ENCODE data around the gene CCDC85A. TPM values are rescaled to one million over a fixed set of nuclear protein-coding genes. Genes with fewer than 3 reads are reported as not detected.

Gene CCDC85A
- total and polyA plus RNA-seq, 4 experiments from 2014 or later, result not detected

DNA sequence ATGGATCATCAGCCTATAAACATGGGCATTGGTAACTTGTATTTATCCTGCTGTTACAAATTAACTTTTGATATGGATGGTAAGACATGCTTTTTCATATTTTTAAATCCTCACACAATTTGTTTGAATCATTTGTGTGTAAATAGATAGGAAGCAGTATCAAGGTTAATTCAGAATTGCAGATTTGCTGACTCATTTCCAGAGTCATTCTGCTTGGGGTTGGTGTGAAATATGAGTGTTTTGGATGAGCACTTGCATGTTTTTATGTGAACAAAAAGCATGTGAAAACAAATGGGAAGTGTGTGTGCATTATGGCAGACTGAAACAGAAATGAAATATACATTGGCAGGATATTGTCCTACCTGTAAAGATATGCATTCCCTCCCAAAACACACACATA is 11.8 kb downstream of the CCDC85A start:
- no peak for DNase-seq
- Histone ChIP-seq H3K27me3 (ENCODE audit: insufficient read depth, low read length) (no peaks in the 10 kb centered on the region), H3K4me3 (ENCODE audit: low read length in 2 of 2) (no peak overlapping the region), H3K9me3 (ENCODE audit: control insufficient read depth in 1 of 2, low read length in 2 of 2) (no peaks in the 10 kb centered on the region), H3K27ac (ENCODE audit: low read depth, low read length) (no peak overlapping the region), H3K4me1 (ENCODE audit: insufficient read depth, low read length) (no peaks in the 10 kb centered on the region), H3K36me3 (ENCODE audit: insufficient read depth, low read length) (no peaks in the 10 kb centered on the region)
- Mint-ChIP-seq H3K36me3 (no peaks in the 10 kb centered on the region), H3K27ac (no peak overlapping the region), H3K4me3 (no peak overlapping the region), H3K4me1 (no peaks in the 10 kb centered on the region), H3K27me3 (peaks cover 7 to 8% of the 10 kb centered on the region in 2 donors), H3K9me3 (peaks cover 0 to 5% (median 0%) of the 10 kb centered on the region in 8 donors)
- CTCF ChIA-PET (ENCODE audit: partially characterized antibody), result no interaction called here
- POLR2A ChIA-PET (ENCODE audit: partially characterized antibody), result no interaction called here
- intact Hi-C loops (cut with micrococcal nuclease), result no loop called here

DNA sequence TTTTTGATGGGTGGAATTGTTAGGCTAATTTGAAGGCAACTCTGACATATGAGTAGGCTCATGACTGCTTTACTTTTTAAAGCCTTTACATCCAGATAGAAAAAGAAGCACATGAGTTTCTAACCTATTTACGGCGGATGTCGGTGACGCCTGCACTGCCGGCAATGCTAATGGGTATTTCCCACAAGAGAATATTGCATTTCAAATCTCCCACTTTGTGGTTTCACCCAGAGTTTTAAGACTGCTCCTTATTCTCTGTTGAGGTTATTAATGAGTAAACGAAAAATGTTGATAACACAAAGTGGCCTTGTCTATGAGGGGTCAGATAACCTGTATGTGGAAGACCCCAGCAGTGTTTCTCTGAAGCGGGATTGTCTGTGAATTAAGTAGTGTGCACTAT is 14.0 kb downstream of the CCDC85A start:
- DNase-seq, result no peak
- no peak overlapping the region for H3K4me3 ChIP-seq (ENCODE audit: low read length in 2 of 2)
- no peaks in the 10 kb centered on the region for H3K27me3 ChIP-seq (ENCODE audit: insufficient read depth, low read length)
- H3K27me3 Mint-ChIP-seq, result no peaks in the 10 kb centered on the region
- POLR2A ChIA-PET (ENCODE audit: partially characterized antibody), result no interaction called here
- no peak overlapping the region for H3K27ac Mint-ChIP-seq
- H3K36me3 ChIP-seq (ENCODE audit: insufficient read depth, low read length), result no peaks in the 10 kb centered on the region
- no peaks in the 10 kb centered on the region for H3K4me1 Mint-ChIP-seq
- H3K27ac ChIP-seq (ENCODE audit: low read depth, low read length), result no peak overlapping the region
- H3K9me3 Mint-ChIP-seq, result peaks cover 0 to 3% (median 0%) of the 10 kb centered on the region in 8 donors
- CTCF ChIA-PET (ENCODE audit: partially characterized antibody), result interaction anchor here (1.4 kb wide), 1 partner anchor 17 kb away, joined by 3 read pairs; no protein-coding TSS in a partner anchor
- no peaks in the 10 kb centered on the region for H3K36me3 Mint-ChIP-seq
- H3K4me1 ChIP-seq (ENCODE audit: insufficient read depth, low read length), result no peaks in the 10 kb centered on the region
- no peaks in the 10 kb centered on the region for H3K9me3 ChIP-seq (ENCODE audit: control insufficient read depth in 1 of 2, low read length in 2 of 2)
- intact Hi-C loops (cut with micrococcal nuclease), result no loop called here
- H3K4me3 Mint-ChIP-seq, result no peak overlapping the region

DNA sequence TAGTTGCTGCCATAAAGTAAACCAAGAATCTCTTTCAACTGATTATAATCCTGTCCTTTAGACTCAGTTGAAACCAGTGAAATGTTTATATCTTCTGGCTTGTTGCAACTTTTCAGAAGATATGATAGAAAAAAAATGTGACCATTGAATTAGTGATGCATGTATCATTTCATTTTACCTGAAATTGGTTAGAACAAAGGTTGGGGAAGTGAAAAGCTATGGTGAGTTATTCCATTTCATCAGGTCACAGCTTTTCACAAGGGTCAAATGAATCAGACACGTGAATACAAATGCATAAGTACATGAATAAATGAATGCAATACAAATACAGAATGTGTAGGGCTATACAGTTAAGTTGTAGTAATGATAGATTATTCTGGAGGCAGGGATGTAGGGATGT is 15.1 kb downstream of the CCDC85A start:
- CTCF ChIA-PET (ENCODE audit: partially characterized antibody), result interaction anchor here (0.8 kb wide), 1 partner anchor 15 kb away, joined by 4 read pairs; the partner anchor contains the start of gene CCDC85A
- Histone ChIP-seq H3K27ac (ENCODE audit: low read depth, low read length) (no peak overlapping the region), H3K36me3 (ENCODE audit: insufficient read depth, low read length) (no peaks in the 10 kb centered on the region), H3K4me3 (ENCODE audit: low read length in 2 of 2) (no peak overlapping the region), H3K4me1 (ENCODE audit: insufficient read depth, low read length) (no peaks in the 10 kb centered on the region), H3K27me3 (ENCODE audit: insufficient read depth, low read length) (no peaks in the 10 kb centered on the region), H3K9me3 (ENCODE audit: control insufficient read depth in 1 of 2, low read length in 2 of 2) (no peaks in the 10 kb centered on the region)
- Mint-ChIP-seq H3K36me3 (no peaks in the 10 kb centered on the region), H3K9me3 (peaks cover 0 to 3% (median 0%) of the 10 kb centered on the region in 8 donors), H3K4me1 (no peaks in the 10 kb centered on the region), H3K4me3 (no peak overlapping the region), H3K27me3 (no peaks in the 10 kb centered on the region), H3K27ac (no peak overlapping the region)
- no peak for DNase-seq
- POLR2A ChIA-PET (ENCODE audit: partially characterized antibody), result no interaction called here
- intact Hi-C loops (cut with micrococcal nuclease), result no loop called here

DNA sequence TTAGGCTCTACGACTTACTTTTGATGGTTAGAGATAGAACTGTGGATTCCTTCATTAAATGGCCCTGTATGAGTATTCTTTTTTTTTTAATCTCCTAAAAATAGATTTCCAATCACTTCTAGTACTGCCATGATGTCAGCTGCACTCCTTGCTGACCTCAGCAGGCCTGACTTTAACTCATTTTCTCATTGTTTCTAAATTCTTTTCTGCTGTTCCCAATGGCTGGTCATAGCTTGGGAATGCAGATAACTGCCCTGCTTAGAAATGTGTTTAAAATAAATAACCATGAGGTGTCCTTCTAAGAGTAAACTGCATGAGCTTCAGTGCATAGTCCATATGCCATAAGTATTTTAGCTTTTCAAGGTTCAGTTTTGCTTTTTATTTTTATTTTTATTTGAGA is 15.7 kb downstream of the CCDC85A start:
- Mint-ChIP-seq H3K9me3 (peaks cover 0 to 3% (median 0%) of the 10 kb centered on the region in 8 donors), H3K27ac (no peak overlapping the region), H3K36me3 (no peaks in the 10 kb centered on the region), H3K27me3 (no peaks in the 10 kb centered on the region), H3K4me3 (no peak overlapping the region), H3K4me1 (no peaks in the 10 kb centered on the region)
- Histone ChIP-seq H3K4me1 (ENCODE audit: insufficient read depth, low read length) (no peaks in the 10 kb centered on the region), H3K9me3 (ENCODE audit: control insufficient read depth in 1 of 2, low read length in 2 of 2) (no peaks in the 10 kb centered on the region), H3K27ac (ENCODE audit: low read depth, low read length) (no peak overlapping the region), H3K4me3 (ENCODE audit: low read length in 2 of 2) (no peak overlapping the region), H3K36me3 (ENCODE audit: insufficient read depth, low read length) (no peaks in the 10 kb centered on the region), H3K27me3 (ENCODE audit: insufficient read depth, low read length) (no peaks in the 10 kb centered on the region)
- ChIA-PET CTCF (ENCODE audit: partially characterized antibody) (no interaction called here), POLR2A (ENCODE audit: partially characterized antibody) (no interaction called here)
- no peak for DNase-seq
- intact Hi-C loops (cut with micrococcal nuclease), result no loop called here

DNA sequence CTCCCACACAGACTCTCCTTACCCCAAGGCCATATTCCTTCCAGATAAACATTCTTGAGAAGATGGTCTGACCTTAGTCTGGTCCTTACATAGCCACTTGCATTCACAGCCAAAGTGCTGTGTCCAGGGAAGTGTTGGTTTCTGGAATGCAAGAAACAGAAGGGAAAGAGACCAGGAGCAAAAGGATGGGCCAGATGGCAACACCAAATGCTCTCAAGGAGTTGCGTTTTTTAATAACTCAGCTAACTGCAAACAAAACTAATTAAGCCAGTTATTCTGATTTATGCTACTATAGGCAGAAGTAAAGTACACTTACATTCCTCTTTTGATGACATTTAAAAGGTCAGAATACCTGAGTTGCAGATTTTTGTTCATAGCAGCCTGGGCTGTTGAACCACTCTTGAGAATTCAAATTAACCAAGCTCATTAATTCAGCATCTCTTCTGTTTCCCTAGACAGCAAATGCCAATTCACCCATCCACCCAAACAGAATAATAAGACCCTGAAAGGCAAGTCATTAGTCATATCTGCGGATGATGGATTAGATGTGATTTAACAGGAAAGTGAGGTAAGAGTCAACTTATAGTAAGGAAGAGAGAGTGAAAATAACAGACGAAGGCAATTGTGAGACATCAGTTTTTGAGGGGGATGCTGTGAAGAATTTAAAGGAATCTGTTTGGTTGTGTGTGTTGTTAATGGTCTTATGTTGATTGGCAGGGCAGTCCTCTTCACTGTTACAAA is 18.8 kb downstream of the CCDC85A start:
- Mint-ChIP-seq H3K27me3 (no peaks in the 10 kb centered on the region), H3K9me3 (peaks cover 0 to 5% (median 0%) of the 10 kb centered on the region in 8 donors), H3K36me3 (no peaks in the 10 kb centered on the region), H3K27ac (no peak overlapping the region), H3K4me1 (no peaks in the 10 kb centered on the region), H3K4me3 (no peak overlapping the region)
- no peaks in the 10 kb centered on the region for H3K27me3 ChIP-seq (ENCODE audit: insufficient read depth, low read length)
- CTCF ChIA-PET (ENCODE audit: partially characterized antibody), result interaction anchor here (1.2 kb wide), 1 partner anchor 19 kb away, joined by 5 read pairs; the partner anchor contains the start of gene CCDC85A
- intact Hi-C loops (cut with micrococcal nuclease), result no loop called here
- no peak overlapping the region for H3K27ac ChIP-seq (ENCODE audit: low read depth, low read length)
- H3K36me3 ChIP-seq (ENCODE audit: insufficient read depth, low read length), result no peaks in the 10 kb centered on the region
- POLR2A ChIA-PET (ENCODE audit: partially characterized antibody), result no interaction called here
- no peak overlapping the region for H3K4me3 ChIP-seq (ENCODE audit: low read length in 2 of 2)
- no peaks in the 10 kb centered on the region for H3K9me3 ChIP-seq (ENCODE audit: control insufficient read depth in 1 of 2, low read length in 2 of 2)
- no peaks in the 10 kb centered on the region for H3K4me1 ChIP-seq (ENCODE audit: insufficient read depth, low read length)
- DNase-seq, result no peak

DNA sequence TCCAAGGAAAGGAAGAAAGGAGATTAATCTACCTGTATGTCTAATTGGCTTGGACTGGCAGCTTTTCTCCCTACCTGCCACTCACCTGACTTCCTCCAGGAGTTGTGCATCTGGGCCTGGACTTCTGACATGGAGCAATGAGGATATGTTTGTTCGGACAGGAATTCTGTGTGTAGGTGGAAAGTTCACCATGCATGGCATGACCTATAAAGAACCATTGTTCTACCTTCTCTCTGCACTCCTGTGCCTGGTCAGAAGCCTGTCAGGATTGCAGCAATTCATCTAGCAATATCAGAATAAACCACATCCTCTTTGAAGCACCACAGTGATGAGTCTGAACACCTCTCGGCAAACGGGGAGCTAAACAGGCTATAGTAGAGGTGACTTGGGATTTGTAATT is 20.8 kb downstream of the CCDC85A start:
- Histone ChIP-seq H3K4me3 (ENCODE audit: low read length in 2 of 2) (no peak overlapping the region), H3K27me3 (ENCODE audit: insufficient read depth, low read length) (no peaks in the 10 kb centered on the region), H3K9me3 (ENCODE audit: control insufficient read depth in 1 of 2, low read length in 2 of 2) (no peaks in the 10 kb centered on the region), H3K27ac (ENCODE audit: low read depth, low read length) (no peak overlapping the region), H3K4me1 (ENCODE audit: insufficient read depth, low read length) (no peaks in the 10 kb centered on the region), H3K36me3 (ENCODE audit: insufficient read depth, low read length) (no peaks in the 10 kb centered on the region)
- Mint-ChIP-seq H3K9me3 (peaks cover 0 to 5% (median 0%) of the 10 kb centered on the region in 8 donors), H3K4me1 (no peaks in the 10 kb centered on the region), H3K4me3 (no peak overlapping the region), H3K27me3 (no peaks in the 10 kb centered on the region), H3K27ac (no peak overlapping the region), H3K36me3 (no peaks in the 10 kb centered on the region)
- intact Hi-C loops (cut with micrococcal nuclease), result no loop called here
- CTCF ChIA-PET (ENCODE audit: partially characterized antibody), result no interaction called here
- POLR2A ChIA-PET (ENCODE audit: partially characterized antibody), result no interaction called here
- no peak for DNase-seq

DNA sequence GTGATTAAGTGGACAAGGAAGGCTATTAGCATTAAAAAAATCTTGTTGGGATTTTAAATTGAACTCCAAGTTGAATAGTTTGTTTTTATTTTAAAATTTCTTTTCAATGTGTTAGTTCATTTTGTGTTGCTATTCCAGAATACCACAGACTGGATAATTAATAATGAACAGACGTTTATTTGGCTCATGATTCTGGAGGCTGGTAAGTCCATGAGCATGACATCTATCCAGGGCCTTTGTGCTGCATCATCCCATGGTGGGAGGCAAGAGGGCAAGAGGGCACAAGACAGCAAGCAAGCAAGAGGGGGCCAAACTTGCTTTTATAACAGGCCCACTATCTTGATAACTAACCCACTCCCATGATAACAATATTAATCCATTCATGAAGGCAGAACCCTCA is 22.5 kb downstream of the CCDC85A start:
- H3K4me1 Mint-ChIP-seq, result no peaks in the 10 kb centered on the region
- Histone ChIP-seq H3K36me3 (ENCODE audit: insufficient read depth, low read length) (no peaks in the 10 kb centered on the region), H3K9me3 (ENCODE audit: control insufficient read depth in 1 of 2, low read length in 2 of 2) (no peaks in the 10 kb centered on the region), H3K4me3 (ENCODE audit: low read length in 2 of 2) (no peak overlapping the region), H3K4me1 (ENCODE audit: insufficient read depth, low read length) (no peaks in the 10 kb centered on the region), H3K27ac (ENCODE audit: low read depth, low read length) (no peak overlapping the region), H3K27me3 (ENCODE audit: insufficient read depth, low read length) (no peaks in the 10 kb centered on the region)
- no peaks in the 10 kb centered on the region for H3K36me3 Mint-ChIP-seq
- peaks cover 0 to 1% of the 10 kb centered on the region in 2 donors for H3K27me3 Mint-ChIP-seq
- ChIA-PET CTCF (ENCODE audit: partially characterized antibody) (no interaction called here), POLR2A (ENCODE audit: partially characterized antibody) (no interaction called here)
- intact Hi-C loops (cut with micrococcal nuclease), result no loop called here
- H3K9me3 Mint-ChIP-seq, result peaks cover 0 to 5% (median 0%) of the 10 kb centered on the region in 8 donors
- H3K4me3 Mint-ChIP-seq, result no peak overlapping the region
- DNase-seq, result no peak
- no peak overlapping the region for H3K27ac Mint-ChIP-seq

All from CD4-positive, alpha-beta memory T cell (primary cell).